GM19239 (cell line): Measurements from ENCODE around the gene KCNA3.
"Not testable (repeated sequence)": the region's sequence is repeated elsewhere in the genome, so short reads cannot be mapped to it uniquely, and the experiment has no call there.

Source experiments
- DNase-seq: peaks from one replicate; pipeline ENCODE4 v3.0.0; 2011; ENCODE audit warnings: low spot score; ENCODE audit not compliant: insufficient read length
- FAIRE-seq: peaks from 2 replicates; lab custom pipeline; 2011; peaks lifted over from hg19 to GRCh38; lab: Jason Lieb, UNC

Gene KCNA3

DNA sequence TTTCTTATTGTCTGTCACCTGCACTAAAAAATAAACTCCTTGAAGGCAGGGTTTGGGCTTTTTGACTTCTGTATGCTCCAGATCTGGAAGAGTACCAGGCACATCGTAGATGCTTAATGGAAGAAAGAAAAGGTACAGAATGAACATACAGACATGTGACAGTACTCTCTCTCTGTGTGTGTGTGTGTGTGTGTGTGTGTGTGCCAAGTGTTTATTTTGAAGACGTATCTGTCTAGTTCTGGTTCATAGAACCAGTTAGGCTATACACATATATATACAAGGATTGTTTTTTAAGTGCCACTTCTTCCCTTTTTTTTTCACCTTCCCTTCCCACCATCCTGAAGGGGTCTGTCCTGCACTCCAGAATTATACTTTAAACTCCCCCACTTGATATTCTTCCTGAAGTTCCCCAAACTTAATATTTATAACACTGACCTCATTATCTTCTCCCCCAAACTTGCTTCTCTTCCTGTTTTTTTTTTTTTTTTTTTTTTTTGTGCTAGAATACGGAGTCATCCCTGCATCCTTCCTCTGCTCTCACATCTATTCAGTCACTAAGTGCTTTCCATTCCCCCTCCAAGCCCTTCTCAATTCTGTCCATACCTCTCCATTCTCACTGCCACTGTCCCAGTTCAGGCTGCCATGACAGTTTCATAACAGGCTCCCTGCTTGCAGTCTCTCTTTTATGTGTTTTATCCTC is 5.4 kb upstream of the KCNA3 start:
- FAIRE-seq: no peak

DNA sequence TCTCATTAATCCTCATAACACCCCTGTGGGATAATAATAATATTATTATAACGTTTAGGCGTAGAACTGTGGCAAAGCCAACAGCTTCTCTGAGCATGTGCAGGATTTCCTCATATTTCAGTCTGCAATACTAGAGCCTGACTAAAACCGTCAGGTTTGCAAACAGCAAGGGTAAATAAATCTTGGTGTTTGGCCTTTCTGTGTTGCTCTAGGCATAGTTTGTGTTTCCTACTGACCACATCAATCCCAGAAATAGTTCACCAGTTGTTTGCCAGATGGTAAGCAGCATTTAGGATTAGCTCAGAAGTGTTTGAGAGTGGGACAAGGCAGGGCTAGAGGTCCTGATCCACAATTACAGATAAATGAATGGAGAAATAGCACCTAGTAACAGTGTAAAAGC is 2.8 kb upstream of the KCNA3 start:
- DNase-seq: no peak
- no peak for FAIRE-seq

More for the DNA sequence above, 5.4 kb upstream of the KCNA3 start:
- no peak for DNase-seq

DNA sequence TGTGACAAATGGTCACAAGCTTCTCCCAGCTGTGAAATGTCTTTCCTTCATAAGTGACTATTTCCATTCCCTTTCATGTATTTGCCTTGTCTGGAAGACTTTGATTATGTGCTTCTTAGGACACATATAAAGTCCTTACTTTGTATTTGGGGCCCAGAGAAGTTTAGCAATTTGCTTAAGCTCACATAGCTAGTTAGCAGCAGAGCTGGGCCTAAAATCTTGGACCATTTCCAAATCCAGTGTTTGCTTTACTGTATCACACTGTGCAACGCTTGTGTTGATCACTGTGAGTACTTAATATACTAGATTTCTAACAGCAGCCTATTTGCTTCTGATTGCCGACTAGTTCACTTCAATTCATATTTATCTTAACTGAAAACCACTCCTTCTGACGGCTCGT is 2.2 kb upstream of the KCNA3 start:
- DNase-seq: no peak
- no peak for FAIRE-seq

DNA sequence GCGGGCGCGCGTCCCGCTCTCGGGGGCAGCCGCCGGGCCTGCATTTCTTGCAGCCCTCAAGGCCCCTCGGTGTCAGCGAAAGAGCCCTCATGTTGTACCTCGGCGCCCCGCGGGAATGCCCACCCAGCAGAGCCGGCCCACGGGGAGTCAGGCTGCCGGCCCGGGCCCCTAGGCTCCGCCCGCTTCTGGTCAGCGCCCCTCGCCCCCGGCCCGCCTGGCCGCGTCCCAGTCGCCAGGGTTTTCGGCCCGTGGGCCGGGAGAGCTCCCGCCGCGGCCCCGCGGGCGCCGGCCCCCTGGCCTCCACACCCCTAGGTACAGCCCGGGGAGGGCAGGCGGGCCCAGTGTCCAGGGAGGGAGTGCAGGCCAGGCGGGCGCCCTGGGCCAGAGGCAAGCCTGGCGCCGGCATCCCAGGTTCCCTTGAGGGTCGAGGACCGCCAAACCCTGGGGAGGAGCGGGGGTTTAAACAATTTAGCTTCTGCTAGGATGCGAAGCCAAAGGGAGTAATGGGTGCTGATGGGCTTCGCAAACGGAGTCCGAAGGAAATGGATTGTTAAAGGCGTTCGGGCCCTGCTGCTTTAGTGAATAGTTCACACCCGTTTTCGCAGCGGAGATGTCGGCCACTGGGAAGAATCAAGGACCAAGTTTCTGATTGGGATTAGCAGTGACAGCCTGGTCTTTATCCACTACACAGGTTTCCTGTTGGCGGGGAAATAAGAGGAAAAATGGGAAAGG is 486 bp upstream of the KCNA3 start:
- DNase-seq (no peak), FAIRE-seq (no peak)

DNA sequence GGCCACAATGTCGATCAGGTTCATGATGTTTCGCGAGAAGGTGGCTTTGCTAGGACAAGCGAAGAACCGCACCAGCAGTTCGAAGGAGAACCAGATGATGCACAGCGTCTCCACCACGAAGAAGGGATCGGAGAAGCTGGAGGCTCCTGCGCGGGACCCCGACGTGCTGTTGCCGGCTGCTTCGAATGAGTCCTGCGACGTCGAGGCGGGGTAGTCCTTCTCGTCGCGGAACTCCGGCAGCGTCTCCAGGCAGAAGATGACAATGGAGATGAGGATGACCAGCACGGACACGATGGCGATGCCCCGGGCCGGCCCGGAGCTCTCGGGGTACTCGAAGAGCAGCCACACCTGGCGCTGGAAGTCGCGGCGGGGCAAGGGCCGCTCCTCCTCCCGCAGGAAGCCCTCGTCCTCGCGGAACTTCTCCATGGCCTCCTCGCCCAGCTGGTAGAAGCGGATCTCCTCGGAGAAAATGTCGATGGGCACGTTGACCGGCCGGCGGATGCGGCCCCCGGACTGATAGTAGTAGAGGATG is 869 bp downstream of the KCNA3 start:
- DNase-seq (no peak), FAIRE-seq (no peak)

DNA sequence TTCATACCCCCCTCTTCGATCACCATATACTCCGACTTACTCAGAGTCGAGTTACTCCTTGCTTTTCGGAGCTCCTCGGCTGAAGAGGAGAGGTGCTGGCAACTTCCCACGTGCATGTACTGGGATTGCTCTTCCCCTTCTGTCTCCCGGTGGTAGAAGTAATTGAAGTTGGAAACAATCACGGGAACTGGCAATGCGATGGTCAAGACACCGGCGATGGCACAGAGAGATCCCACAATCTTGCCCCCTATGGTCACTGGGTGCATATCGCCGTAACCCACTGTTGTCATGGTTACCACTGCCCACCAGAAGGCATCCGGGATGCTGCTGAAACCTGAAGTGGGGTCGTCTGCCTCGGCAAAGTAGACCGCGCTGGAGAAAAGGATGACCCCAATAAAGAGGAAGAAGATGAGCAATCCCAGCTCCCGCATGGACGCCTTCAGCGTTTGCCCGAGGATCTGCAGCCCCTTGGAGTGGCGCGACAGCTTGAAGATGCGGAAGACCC is 1.5 kb downstream of the KCNA3 start:
- DNase-seq: no peak
- FAIRE-seq: peak; percentile 51

DNA sequence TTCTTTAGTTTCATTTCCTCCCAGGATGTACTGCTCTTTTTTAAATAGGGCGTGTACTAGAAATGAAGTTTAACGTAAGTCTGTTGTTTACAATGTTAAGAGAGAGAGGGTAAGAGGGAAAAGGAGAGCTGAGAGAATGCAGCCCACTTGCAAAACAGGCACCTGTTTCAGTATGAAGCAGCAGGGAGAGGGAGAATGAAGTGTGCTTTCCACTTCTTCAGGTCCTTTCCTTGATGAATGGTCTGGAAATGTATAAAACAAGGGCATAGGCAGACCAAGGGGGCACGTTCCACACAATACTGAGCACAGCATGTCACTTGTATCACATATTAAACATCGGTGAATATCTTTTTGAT is 2.0 kb downstream of the KCNA3 start:
- DNase-seq (peak; percentile 37), FAIRE-seq (no peak)

DNA sequence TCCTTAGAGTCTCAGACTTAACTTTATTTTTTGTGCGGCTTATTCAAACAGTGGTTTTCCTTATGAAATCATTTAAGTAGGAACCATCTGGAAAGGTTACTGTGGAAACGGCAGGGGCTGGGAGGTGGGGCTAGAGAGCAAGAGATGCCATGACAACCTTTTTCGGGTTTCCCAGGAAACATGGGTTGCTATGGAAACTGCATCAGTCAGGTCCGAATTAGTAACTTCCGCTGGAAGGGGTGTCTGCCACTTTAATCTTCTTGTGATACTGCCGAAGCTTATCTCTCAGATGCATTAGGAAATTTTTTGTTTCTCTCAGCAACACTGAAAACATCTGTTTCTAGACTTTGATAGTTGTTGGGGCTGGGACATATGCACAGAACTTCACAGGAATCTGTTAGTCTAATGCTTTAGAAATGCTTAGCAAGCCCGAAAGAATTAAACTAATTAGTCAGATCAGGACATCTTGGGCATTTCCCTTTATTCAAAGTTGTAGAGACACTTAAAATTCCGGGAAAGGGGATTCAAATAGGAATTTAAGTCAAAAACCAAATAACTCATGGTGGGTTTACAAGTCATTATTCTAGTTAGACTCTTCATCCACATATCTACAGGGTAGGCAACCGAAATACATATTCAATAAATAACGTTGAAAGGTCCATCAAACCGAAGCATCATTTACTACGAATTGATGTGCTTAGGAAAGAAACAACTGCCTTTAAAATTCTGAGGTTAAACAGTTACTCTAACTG is 2.6 kb downstream of the KCNA3 start:
- DNase-seq: peak; percentile 19

DNA sequence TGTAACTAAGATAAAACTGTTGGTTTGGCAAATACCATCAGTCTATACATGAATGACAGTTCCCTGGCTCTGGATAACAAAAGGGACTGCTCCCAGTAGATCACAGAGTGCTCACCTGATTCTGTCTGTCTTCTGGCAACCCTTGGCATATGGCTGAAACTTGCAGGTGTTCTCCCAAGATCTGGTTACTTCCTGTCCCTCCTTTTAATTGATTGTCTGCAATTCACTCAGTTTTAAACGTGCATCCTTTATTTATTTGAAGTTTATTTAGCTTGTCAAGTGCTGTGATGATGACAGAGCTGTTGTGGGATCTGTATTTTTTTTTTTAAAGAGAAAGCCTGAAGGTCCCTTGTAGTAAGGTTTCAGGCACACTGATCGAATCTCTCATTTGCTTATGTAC is 3.4 kb downstream of the KCNA3 start:
- no peak for DNase-seq
- FAIRE-seq: peak; percentile 82

More for the DNA sequence above, 2.6 kb downstream of the KCNA3 start:
- peak; percentile 94 for FAIRE-seq

DNA sequence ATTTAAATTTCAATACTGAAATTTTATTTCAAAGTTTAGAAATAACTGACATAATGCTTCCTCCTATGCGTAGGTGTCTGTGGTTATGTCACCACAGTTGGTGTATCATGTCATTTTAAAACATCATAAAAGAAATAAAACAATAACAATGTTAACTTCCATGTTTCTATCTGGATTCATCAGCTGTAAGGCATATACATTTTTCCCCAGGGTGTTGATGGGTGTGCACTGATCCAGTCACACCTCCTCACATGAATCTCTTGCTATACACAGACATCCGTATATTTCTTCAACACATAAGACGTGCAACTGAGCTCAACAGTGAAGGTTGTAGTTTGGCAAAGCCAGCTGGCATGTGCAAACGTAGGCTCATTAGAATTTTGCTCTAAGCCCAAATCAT is 6.2 kb downstream of the KCNA3 start:
- DNase-seq (no peak), FAIRE-seq (peak; percentile 11)

DNA sequence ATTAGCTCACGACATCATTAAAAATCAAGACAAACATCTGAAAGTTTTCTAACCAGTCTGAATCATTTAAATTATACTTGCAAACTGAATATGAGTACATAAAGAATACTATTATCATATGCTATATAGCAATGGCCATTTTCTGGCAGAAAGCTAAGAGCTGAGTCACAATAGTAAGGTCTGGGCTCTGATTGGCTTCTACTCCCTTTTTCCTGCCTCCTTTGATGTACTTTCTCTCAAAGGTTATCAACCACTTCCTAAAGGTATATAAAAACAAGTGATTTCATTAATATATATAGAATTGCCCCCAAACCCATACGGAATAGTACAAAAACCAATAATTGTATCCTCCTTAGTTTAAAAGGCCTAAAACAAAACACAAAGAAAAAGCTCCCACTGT is 7.0 kb downstream of the KCNA3 start:
- DNase-seq (no peak), FAIRE-seq (no peak)

DNA sequence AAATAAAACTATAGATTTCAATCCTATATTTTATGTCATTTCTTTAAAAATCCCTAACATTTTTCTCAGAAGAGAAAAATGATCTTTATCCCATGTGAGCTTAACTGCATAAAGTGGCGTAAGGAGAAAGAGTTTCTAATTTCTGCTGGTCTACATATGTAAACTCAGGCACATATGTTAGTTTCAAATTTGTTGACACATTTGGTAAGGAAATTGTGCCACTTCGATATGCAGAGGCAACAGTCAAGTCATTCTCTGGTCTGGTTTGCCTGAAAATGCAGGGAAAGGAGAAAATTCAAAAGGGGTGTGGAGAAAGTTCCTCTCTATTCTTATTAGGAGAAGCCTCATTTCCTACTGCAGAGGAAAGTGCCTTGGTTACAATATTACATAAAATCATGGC is 11.5 kb downstream of the KCNA3 start:
- DNase-seq: no peak
- no peak for FAIRE-seq

DNA sequence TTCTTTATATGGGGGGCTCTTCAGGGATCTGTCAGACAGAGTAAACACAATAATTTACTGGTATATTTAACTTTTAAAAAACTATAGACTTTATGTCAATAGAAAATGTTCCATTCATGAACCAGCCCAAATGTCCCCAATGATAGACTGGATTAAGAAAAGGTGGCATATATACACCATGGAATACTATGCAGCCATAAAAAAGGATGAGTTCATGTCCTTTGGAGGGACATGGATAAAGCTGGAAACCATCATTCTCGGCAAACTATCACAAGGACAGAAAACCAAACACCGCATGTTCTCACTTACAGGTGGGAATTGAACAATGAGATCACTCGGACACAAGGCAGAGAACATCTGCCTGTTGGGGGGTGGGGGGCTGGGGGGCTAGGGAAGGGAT is 15.2 kb downstream of the KCNA3 start:
- DNase-seq, FAIRE-seq: not testable (repeated sequence)

DNA sequence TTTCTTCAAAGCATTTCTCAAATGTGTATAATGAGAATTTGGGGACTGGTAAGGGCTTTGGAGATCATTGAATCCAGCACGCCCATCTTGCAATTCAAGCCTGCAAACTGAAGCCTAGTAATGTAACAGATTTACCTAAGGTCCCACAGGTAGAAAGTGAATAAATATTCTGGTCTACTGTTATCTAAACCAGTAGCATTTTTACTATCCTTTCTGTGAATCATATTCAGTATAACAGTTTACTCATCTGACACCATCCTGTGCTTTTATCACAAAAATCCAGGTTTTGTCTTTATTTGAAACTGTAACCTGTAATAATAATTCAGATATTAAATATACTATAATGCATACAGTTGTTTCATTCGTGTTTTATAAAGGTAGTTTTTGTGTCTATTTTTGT is 17.4 kb downstream of the KCNA3 start:
- FAIRE-seq (no peak), DNase-seq (no peak)

DNA sequence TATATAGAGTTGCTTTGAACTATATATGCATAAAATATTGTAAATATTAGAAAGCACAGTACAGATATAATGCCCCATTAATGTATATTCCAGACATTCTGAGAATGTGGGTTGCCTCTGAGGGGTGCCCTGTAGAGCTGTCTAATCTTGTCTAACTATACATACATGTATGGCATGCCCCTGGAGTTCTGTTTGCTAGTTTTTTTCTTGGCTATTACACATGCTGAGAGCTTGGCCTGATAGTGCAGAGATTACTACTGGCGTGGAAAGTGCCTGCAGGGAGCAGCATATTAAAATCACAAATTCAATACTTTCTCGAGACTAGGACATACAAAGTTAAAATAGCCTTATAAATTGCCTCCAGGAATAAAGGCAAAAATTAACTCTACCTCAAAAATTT is 24.1 kb downstream of the KCNA3 start:
- FAIRE-seq (no peak), DNase-seq (no peak)

DNA sequence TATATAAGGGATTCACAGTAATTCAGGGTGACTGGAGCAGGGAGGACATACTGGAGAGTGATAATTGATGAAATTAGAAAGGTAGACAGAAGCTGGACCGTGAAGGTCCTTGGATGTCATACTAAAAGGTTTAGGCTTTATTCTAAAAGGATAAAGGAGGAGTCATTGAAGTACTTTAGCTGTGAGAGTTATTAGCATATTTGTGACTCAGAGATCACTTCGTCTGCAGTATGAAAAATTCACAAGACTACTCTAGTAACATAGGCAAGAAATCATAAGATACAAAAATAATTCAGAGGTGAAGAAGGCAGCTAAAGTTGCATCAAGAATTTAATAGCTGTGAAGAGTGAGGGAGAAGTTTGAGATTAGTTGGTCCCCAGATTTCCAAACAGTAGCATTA is 26.3 kb downstream of the KCNA3 start:
- FAIRE-seq: no peak

DNA sequence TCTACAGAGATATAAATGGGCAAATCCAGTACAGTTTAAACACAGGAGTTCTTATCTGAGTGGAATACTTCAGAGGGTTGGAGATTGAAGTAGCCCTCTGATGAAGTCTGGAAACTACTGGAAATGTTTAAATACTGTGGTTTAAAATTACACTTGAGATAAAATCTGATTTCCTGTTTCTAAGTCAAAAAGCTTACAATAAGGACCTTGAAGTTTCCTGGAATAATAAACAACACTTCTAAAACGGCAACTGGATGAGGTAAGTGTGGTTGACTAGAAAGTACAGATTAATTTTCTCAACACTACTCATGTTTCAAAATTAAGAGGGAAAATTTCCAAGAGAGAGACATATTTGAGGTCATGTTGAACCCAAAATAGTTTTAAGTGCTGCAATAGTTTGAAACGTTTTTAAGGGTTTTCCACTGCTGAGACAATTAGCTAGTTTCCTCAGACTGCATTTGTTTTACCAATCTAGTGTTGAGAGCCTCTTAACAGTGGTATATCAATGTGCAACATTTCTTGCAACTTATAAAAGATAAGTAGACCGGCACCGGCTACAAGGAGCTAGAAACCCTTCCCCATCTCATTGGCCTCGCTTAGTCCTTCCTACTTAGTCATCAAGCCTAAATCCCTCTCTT is 27.4 kb downstream of the KCNA3 start:
- no peak for DNase-seq
- FAIRE-seq: peak; percentile 77

More for the DNA sequence above, 26.3 kb downstream of the KCNA3 start:
- no peak for DNase-seq

DNA sequence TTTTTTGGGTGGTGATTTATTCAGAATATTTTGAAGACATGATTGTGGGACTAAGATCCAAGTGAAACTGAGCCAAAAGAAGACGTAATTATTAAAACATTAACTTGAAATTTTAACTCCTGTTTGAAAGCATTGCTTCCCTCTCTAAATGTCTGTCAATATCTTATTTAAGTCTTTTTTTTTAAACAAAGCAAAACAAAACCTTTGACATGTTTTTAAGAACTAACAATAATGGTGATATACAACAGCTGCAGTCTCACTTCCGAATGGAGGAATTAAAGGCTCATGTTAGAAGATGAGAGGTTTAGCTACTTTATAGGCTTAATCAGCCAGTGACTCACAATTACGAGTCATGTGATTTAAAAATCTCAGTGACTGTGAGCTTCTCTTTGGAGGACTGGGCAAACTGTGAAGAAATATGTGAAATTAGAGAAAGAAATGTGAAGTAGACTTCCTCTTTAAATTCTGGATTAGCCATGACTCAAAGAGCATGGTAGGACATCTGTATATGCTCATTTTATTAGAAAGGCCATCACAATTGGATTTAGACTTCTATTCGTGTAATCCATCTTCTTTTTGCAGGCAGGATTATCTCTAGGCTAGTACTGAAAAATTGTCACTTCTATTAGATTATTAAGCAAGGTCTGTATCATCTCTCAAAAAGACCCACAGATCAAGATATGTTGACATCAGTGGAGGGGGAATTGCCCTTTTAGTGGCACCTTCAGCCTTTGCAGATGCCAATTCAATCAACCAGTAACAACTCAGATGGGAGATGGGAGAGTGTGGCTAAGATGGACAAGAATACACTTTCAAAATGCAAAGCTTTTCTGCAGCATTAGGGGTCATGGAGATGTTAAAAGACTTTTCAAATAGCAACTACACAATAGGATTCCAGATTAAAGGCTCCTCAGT is 28.7 kb downstream of the KCNA3 start:
- peak; percentile 76 for FAIRE-seq
- DNase-seq: no peak

DNA sequence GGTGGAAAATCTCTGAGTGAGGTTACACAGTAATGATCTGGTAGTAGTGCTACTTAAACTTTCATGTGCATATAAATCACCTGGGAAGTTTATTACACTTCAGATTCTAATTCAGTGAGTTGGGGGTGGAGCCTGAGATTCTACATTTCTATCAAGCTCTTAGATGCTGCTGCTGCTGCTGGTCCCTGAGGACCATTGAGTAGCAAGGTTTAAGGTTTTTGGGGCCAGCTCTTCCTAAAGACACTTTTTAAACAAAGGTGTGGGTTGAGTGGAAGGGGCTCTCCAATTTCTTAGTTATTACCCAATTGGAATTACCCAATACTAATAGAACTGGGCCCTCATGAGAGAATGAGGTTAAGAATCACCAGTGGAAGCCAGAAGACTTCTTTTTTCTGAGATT is 29.5 kb downstream of the KCNA3 start:
- FAIRE-seq: no peak
- DNase-seq: no peak
